MCF 10A (cell line): ENCODE results near the gene LAMTOR4. TPM values are rescaled to one million over a fixed set of nuclear protein-coding genes. Genes with fewer than 3 reads are reported as not detected.

ENCODE experiments used
- BruUV-seq: library from RNA; stranded (reverse); fragments of 400-500 nt; replicated peaks from 2 replicates; lab custom pipeline; 2021; lab: Mats Ljungman, UMichigan
- CTCF ChIA-PET: fragments of 300-600 bp; sonication (Branson Sonifier 250); formaldehyde crosslinking; extraction: SDS; loops from one replicate; lab custom pipeline; 2021; ENCODE audit warnings: antibody characterized with exemption, inconsistent platforms; lab: Yijun Ruan, JAX
- POLR2A ChIA-PET: fragments of 300-600, 350-650 bp; sonication (Branson Sonifier 250); formaldehyde crosslinking; extraction: SDS; loops from one replicate; lab custom pipeline; 2020; ENCODE audit warnings: antibody characterized with exemption, inconsistent platforms; lab: Yijun Ruan, JAX
- DNase-seq: peaks from one replicate; pipeline ENCODE4 v3.0.0-alpha.2; 2018; ENCODE audit not compliant: unreplicated experiment
- H3K27ac Mint-ChIP-seq: one replicate; pipeline ENCODE4 v1.8.0; 2022; ENCODE audit warnings: mild to moderate bottlenecking, low read depth, mixed read lengths; ENCODE audit not compliant: unreplicated experiment
- H3K27me3 Mint-ChIP-seq: one replicate; pipeline ENCODE4 v1.8.0; 2022; ENCODE audit warnings: mixed read lengths; ENCODE audit not compliant: insufficient read depth, unreplicated experiment
- H3K36me3 Mint-ChIP-seq: one replicate; pipeline ENCODE4 v1.8.0; 2022; ENCODE audit warnings: mild to moderate bottlenecking, moderate library complexity, mixed read lengths; ENCODE audit not compliant: insufficient read depth, unreplicated experiment
- H3K4me1 Mint-ChIP-seq: one replicate; pipeline ENCODE4 v1.8.0; 2022; ENCODE audit warnings: mixed read lengths; ENCODE audit not compliant: insufficient read depth, unreplicated experiment
- H3K4me3 Mint-ChIP-seq: one replicate; pipeline ENCODE4 v1.8.0; 2022; ENCODE audit warnings: mild to moderate bottlenecking, moderate library complexity, mixed read lengths; ENCODE audit not compliant: unreplicated experiment
- H3K9me3 Mint-ChIP-seq: one replicate; pipeline ENCODE4 v1.8.0; 2022; ENCODE audit warnings: mixed read lengths; ENCODE audit not compliant: unreplicated experiment
- CTCF ChIP-seq: fragments of 200-600 bp; IDR thresholded peaks from one replicate; pipeline ENCODE4 v1.8.0; 2022; ENCODE audit warnings: antibody characterized with exemption, mild to moderate bottlenecking; ENCODE audit not compliant: unreplicated experiment
- intact Hi-C: fragments of 100-400 bp; cut with micrococcal nuclease; formaldehyde crosslinking; loops from 2 replicates; pipeline ENCODE4 v1.14.1; 2022
- total RNA-seq: library from RNA; stranded (reverse); gene quantifications from 2 replicates; pipeline ENCODE4 v1.2.3, GENCODE V29; 2022

Gene LAMTOR4
- total RNA-seq, 1 experiment from 2014 or later, result 76.6 TPM

- intact Hi-C loops, result no loop called here
- BruUV-seq, result no TSS peak
- POLR2A ChIA-PET, result interaction anchor here (0.6 to 5.3 kb wide), 3 partner anchors 8 to 50 kb away, joined by 3 to 47 read pairs (median 3); partner anchors contain the start of genes AP4M1 and MCM7
- H3K4me1 Mint-ChIP-seq, result peaks cover 7% of the 10 kb centered on the region
- no peak overlapping the region for H3K4me3 Mint-ChIP-seq
- no peak for DNase-seq
- no peak overlapping the region for H3K27ac Mint-ChIP-seq
- no peak for TF ChIP-seq CTCF
- H3K9me3 Mint-ChIP-seq, result no peaks in the 10 kb centered on the region
- H3K36me3 Mint-ChIP-seq, result peaks cover 5% of the 10 kb centered on the region
- no peaks in the 10 kb centered on the region for H3K27me3 Mint-ChIP-seq
- CTCF ChIA-PET, result no interaction called here
Observed at GRCh38 chr7:100122067-100122466, 26.7 kb upstream of the LAMTOR4 start.

- Mint-ChIP-seq H3K36me3 (peaks cover 5% of the 10 kb centered on the region), H3K27ac (no peak overlapping the region), H3K4me1 (peaks cover 7% of the 10 kb centered on the region), H3K9me3 (no peaks in the 10 kb centered on the region), H3K4me3 (no peak overlapping the region), H3K27me3 (no peaks in the 10 kb centered on the region)
- ChIA-PET POLR2A (interaction anchor here (0.6 to 5.3 kb wide), 3 partner anchors 21 to 51 kb away, joined by 3 to 47 read pairs (median 3); partner anchors contain the start of genes AP4M1 and MCM7), CTCF (no interaction called here)
- intact Hi-C loops, result no loop called here
- no TSS peak for BruUV-seq
- no peak for DNase-seq
- TF ChIP-seq CTCF, result no peak
Observed at GRCh38 chr7:100122568-100122967, 26.1 kb upstream of the LAMTOR4 start.

- CTCF ChIA-PET, result interaction anchor here (0.6 kb wide), 1 partner anchor 8 kb away, joined by 4 read pairs; no protein-coding TSS in a partner anchor
- no peak for TF ChIP-seq CTCF
- H3K4me1 Mint-ChIP-seq, result peaks cover 7% of the 10 kb centered on the region
- intact Hi-C loops, result loop anchor here (5.0 kb wide), 1 partner anchor 132 kb away; no protein-coding TSS in a partner anchor
- no peak for DNase-seq
- H3K9me3 Mint-ChIP-seq, result no peaks in the 10 kb centered on the region
- H3K27ac Mint-ChIP-seq, result no peak overlapping the region
- H3K27me3 Mint-ChIP-seq, result no peaks in the 10 kb centered on the region
- POLR2A ChIA-PET, result interaction anchor here (0.7 to 5.3 kb wide), 4 partner anchors 23 to 1022 kb away, joined by 3 to 47 read pairs (median 3); partner anchors contain the start of genes AP4M1, COPS6 and MCM7
- no TSS peak for BruUV-seq
- H3K4me3 Mint-ChIP-seq, result peak overlapping the region; percentile 45
- H3K36me3 Mint-ChIP-seq, result peaks cover 5% of the 10 kb centered on the region
Observed at GRCh38 chr7:100124301-100125230, 24.2 kb upstream of the LAMTOR4 start.
